D341Med (cell line): ENCODE measurements around the gene CTNND1.

Source experiments
- DNase-seq: peaks from one replicate; pipeline ENCODE4 v3.0.0; 2012; ENCODE audit warnings: low spot score

Gene CTNND1

DNA sequence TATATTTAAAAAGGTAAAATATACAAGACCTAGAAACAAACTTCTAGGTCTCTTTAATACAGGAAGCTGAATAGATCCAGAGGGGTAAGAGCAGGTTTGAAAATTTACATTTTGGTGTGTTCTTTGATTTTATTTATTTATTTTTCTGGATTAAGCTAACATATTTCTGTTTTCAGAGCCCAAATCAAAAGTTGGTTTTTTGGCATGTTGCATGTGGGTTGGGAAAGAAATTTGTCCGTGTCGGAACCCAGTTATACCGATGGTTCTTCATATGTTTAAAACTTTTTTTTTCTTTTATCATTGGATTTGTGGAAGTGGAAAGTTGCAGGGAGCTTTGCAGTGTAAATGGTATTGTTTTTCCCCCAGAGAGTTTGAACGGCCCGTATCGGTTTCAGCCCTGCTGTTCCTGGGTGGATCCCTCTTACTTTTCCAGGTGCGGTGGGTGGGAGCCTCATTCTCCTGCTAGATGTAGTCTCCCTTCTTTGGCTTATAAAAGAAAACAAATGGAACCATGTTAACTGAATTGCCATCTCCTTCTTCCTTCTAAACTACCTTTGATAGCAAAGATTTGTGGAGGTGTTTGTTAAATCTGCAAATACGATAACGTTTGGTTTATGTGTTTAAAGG is 746 bp downstream of the CTNND1 start:
- DNase-seq: no peak

DNA sequence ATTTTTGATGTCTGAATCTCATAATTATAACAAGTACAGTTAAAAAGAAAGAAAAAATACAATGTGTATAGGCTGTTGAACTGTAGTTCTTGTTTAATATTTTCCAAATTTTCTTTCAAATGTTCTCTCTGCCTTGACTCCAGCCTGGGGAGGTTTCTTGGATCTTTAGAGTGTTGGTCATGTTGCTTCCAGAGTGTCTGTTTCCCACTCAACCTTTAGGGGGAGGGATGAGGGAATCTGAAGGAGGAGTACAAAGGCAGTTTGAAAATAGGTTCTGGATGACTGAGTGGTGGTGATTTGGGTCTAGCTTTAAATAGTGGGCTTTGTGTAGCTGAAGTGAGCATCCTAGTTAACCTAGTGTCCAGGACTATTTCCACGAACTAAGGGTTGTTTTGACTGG is 2.0 kb downstream of the CTNND1 start:
- peak; percentile 41 for DNase-seq

DNA sequence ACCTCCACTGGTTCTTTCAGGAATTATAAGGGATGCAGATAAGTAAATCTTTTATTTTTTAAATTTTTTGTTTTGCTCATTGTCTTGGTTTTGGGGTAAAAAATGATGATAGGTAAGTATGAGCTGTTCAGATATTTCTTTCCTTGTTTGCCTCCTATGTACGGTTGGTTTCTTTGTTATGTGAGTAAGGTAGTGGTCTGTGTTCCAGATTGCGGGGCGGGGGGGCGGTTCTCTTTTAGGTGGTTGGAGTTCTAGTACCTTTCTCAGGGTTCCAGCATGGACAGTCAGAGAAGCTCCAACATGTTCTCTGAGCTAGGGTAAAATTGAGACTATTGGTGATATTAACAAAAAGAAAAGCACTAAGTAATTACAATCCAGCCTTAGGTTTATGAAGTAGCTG is 2.4 kb downstream of the CTNND1 start:
- no peak for DNase-seq

DNA sequence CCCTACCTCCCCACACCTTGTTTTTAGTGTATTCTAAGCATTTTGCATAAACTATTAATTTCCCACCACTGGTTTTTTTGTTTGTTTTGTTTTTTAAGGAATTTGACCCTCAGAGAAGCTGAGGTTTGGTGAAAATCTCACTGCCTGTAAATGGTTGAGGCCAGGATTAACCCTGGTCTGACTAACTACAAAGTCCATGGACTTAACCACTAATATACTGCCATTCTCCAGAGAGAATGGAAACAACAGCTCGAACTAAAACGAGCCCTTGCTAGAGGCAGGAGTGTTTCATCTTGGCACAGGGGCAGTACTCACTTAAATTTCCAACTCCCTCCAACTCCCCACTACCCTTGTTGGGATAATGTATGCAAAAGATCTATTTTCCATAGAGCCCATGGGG is 3.0 kb downstream of the CTNND1 start:
- DNase-seq: no peak

DNA sequence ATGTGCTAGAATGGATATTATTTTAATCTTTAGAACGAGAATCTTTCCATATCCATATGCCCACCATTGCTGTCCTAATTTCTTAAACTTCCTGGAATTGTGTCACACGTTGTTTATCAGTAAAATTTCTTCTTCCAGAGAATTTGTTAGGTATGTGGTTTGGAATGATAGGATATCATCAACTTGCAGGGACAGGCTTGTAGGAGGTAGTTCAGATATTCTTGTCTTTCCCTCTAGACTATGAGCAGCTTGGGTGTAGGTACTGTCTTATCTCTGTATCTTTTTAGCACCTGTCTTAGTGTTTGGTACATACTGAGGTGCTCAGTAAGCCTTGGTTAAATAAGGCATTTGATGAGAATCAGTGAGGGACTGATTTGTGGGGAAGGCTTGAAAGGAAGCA is 3.4 kb downstream of the CTNND1 start:
- DNase-seq: no peak

DNA sequence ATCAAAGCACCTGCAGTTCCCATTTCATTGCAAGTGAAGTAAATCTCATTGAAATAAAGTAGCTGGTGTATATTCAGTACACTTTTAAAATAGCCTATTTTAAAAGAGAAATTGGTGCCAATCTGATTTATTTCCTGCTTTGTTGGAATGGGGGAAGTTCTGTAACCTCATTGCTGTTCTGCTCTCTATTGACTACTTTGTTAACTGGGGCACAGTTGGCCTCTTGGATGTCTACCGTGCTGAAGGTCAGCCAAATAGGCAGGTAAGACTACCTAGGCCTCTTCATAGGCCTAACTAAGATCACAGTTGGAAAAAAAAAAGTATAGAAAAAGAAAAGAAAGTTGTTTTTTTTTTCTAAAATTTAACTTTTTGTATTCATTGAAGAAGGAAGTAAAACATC is 9.2 kb downstream of the CTNND1 start:
- DNase-seq: no peak

DNA sequence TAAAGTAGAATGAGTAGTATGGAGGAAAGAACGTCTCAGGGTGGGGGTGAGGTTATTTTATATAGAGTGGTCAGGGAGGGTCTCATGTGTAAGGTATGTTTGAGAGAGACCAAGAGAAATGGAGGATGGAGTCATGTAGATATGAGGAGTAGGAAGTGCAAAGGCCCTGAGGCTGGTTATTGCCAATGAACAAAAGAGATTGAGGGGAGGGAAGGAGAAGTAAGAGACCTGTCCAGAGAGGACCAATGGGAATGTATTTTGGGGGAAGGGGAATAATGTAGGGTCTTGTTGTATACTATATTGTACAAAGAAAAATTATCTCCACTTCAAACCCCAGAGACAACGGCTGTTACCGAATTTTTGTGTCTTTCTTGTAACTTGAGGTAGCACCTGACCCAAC is 9.8 kb downstream of the CTNND1 start:
- DNase-seq: no peak

DNA sequence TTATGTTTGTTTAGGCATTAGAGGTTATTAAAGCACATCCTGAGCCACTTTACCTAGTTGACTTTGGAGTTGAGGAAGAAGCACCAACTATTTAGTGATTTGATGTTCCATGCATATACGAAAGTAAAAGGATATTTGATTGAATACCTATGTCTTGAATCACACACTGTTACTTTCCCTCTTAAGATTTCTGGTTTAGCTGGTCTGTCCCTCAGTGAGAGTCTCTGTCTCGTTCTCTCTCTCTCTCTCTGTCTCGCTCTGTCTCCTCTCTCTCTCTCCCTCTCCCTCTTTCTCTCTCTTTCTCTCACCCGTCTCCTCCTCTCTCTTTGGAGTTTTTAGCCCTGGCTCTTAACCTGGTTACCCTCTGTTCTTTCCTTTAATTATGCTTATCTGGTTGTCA is 11.0 kb downstream of the CTNND1 start:
- DNase-seq: no peak

DNA sequence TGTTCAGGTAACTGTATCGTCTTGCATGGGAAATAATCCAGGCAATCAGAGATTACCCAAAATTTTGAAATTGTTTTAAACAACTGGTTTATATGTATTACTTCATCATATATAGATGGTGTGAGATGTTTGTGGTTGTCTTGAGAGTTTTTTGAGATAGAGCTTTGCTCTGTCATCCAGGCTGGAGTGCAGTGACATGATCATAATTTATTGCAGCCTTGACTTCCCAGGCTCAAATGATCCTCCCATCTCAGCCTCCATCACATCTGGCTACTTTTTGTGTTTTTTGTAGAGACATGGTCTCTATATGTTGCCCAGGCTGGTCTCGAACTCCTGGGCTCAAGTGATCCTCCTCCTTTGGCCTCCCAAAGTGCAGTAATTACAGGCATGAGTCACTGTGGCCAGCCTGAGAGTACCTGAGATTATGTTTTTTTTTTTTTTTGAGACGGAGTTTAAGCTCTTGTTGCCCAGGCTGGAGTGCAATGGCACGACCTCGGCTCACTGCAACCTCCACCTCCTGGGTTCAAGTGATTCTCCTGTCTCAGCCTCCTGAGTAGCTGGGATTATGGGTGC is 11.5 kb downstream of the CTNND1 start:
- no peak for DNase-seq

DNA sequence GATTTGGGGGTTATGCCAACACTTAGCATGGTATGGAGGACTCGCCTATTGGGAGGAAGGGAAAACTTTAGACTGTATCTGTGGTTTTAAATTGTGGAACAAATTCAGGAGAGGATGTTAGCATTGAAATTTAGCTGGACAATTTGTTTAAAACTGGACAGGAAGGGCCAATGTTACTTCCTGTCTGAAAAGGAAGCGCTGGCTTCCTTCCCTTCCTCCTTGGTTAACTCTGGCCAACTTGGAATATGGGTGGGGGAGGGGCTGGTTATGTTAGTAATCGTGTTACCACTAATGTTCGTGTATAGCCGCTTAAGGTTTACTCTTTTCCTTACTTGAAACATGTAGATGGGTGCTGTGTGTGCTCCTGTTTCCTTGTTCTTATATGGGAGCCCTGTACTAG is 13.9 kb downstream of the CTNND1 start:
- no peak for DNase-seq

DNA sequence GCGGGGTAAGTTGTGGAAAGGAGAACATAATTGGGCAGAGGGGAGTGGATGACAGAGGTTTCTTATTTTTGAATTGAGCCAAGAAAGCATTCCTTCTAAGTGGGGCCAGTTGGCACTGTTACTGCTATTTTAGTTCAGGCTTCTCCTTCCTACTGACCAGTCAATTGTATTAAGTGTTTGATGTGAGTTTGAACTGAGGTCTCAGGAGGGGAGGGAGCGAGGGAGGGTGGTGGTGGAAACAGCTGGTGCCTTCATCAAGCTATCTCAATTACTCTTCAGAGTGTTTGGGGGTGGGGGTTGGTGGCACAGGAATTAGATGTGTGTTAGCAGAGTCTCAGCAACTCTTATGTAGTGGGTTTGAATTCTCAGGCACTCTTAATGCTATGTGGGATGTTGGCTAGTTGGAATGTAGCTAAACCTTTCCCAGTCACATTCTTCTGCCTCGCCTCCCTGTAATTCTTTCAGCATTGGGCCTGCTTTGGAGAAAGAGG is 14.5 kb downstream of the CTNND1 start:
- DNase-seq: no peak

DNA sequence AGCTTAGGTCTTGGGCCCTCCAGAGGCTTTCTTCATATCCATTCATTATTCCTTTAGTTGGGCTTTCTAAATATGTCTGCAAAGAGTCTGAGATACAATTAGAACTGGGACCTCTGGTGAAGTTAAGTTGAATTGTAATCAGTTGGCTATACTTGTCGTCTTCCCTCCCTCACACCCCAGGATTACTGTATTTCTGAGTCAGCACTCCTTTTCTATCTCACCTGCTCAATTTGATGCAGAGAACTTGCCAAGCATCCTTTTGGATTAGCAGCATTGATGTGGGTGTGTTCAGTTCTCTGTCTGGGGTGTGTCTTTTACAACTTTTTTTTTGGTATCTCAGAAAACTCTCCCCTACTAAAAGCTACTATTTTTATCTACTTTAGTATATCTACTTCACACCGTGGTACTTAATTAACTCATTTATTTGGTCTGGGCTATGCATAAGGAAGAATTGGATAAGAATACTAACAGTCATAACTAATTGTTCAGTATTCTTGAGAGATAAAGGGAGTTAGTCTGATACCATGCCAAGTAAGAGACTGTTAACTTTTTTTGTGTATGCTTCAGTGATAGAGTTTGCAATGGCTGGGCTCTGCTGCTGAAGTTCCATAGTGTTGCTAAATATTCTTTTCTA is 15.1 kb downstream of the CTNND1 start:
- no peak for DNase-seq

DNA sequence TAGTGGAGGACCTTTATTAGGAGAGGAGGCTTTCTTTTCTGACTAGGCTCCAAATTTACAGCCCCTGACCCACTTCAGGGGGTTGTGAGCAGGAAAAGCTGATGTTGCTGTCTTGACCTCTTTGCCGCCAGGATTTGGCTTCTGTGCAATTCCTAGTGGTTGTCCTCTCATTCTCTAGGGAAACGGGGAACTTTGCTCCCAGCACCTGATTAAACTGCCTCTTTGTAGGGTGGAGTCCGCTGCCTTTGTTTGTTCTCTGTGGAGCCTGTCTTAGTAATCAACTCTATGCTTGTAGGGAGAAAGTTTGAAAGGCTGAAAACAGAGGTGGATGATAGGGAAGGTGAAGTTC is 16.3 kb downstream of the CTNND1 start:
- no peak for DNase-seq

DNA sequence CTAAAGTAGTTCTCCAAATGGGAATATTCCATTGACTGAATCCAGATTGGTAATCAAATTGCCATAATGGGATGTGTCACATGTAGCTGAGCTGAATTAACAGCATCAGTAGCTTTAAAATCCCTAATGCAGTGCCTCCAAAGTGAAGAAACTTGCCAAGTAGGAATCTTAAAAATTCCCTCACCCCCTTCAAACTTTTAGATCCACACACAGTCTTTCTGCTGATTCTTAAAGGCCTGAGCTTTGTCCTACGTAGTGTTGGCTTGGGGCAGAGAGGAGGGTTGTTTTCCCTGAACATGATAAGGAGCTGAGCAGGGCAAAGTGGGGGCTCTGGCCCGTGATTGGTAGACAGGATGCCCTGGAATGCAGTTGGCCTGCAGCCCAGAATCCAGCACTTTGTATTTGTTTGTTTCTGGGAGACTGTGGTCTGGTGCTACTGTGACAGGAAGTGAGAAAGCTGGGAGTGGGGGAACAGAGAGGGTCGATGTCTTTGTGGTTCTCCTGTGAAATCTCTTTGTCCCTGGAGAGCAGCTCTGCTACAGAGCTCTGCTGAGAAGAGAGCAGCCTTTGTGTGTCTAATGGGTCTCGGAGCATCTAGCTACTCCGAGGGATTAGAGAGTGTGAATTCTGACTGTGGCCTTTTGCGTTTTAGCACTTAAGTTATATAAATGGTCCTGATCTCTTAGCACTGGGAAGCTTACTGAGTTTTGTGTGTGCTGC is 16.9 kb downstream of the CTNND1 start:
- peak; percentile 69 for DNase-seq

DNA sequence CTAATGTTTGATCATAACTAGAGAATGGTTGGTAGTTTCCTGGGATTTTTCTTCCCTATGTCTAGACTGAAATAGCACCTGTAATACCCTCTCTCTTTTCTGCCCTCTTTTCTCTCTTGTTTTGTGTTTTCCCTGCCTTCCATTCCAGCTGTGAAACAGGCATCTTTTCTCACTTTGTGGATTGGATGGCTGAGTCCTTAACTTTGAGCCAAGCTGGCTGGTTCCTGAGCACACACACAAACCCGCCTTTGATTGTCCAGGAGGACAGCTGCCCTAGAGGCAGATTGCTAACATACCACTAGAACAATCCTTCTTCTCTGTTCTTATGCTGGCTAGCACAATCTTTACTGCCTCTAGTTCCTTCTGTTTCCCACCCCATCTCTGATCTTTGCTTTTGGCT is 17.7 kb downstream of the CTNND1 start:
- DNase-seq: no peak

DNA sequence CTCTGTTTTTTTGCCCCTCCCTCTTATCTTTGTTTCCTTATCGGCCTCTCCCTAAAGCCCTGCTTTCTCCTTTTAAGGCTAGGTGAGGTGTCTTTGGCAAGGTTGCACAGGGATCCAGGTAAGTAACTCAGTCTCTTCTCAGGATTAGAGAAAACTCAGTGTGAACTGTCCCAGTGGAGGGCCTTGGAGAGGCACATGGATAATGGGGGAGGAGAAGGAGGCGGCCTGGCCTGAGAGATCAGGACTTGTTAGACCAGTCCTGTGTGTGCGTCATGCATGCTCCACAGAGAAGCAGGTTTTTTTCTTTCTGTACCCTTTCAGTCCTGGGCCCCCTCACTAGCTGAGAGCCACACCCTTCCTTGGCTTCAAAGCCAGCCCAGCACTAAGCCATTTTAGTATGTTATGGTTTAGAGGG is 19.9 kb downstream of the CTNND1 start:
- DNase-seq: no peak

DNA sequence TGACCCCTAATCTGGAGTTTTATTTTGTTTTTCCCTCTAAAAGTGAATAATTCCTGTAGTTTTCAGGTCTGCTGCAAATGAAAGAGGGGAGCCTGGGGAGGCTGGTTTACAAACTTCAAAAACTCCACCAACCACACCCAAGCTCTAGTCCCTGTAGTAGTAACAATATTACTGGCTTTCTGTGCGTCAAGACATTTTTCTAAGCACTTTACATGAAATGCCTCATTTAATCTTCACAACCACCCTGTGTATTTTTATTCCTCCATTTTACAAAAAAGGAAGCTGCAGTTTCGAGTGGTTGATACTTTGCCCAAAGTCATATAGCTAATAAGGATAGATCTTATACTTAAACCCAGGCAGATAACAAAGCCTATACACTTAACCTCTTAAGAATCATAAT is 23.5 kb downstream of the CTNND1 start:
- DNase-seq: no peak

DNA sequence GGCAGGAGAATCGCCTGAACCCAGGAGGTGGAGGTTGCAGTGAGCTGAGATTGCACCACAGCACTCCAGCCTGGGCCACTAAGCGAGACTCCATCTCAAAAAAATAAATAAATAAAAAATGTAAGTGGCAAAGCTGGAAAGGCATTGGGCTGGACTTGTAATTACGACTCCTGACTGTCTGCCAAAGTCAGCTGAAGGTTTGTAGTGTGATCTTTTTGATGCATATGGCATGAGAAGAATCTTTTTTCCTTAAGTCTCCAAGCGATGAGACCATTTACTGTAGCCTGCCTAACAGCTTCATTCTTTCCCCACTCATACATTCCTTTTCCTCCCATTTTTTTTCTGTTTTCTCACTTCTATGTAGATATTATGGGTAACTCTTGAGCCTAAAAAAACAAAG is 24.8 kb downstream of the CTNND1 start:
- no peak for DNase-seq

DNA sequence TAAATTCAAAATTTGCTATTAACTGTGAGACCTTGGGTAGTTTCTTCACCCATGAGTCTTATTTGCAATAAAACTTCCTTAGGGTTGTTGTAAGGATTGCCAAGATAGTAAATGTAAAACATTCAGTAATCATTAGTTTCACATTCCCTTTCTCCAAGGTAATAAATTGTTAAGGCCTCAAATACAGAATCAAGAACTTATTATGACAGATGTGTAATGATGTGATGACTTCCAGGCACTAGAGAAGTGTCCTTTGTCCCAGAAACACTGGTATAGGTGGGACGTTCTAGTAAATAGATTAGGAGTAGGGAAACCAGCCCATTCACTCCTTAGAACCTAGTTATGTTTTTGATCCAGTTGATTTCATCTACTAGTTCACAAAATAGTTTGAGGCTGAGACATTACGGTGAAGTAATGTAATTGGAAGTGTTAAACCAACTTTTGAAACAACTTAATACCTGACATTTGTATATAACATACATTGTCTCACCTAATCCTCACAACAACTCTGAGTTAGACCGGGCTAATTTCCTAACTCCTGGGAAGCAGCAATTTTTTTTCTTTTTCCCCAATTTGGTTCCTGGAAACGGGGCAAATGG is 25.5 kb downstream of the CTNND1 start:
- DNase-seq: no peak

DNA sequence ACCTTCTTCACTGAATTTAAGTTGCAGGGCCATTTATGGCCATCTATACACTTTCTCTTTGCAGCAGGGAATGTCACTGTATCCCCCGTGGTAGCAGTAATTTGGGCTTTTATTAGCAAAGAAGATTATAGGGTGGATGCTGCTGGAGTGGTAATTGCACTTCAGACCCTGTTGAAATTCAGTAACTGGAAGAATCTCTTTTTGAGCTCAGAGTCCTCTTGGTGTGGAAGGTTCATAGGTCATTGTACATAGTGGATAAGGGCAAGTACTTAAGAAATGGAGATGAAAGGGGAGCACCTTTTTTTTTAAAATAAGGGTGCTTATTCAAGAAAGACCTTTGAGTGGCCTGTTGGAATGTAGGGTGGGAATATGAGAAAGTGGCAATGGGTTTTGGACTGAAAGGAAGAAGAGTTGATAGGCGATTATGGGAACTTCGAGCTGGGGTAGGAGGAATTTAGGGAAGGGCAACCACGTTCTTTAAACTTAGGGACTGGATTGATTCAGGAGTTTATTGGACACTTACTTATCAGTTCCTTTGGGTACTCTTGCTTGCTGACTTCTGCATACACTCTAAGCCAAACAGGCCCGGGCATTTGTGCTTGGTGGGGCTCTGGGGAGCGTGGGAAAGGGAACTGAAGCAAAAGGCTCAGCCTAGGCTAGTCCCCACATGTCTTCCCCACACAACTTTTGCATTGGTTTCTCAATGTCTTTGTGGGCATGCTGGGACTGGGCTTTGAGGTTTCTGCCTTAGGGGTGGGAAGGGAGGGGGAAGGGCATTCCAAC is 26.5 kb downstream of the CTNND1 start:
- DNase-seq: no peak

DNA sequence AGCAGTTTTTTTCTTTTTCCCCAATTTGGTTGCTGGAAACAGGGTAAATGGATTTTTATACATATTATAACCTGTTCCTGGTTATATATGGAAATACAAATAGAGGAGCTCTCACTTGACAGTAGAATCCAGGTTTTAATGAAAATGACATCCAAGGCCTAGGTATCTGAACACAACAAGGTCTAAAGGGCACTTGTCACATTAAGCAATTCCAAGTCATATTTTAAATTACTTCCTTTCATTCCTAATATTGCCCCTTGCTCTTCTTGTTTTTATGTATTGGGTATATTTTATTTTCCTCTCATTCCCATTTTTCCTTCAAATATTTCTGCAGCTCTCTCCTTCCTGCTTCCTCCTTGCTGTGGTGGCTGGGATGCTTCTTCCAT is 27.1 kb downstream of the CTNND1 start:
- DNase-seq: no peak
